Lower leg skin (tissue), 4 donors: Measurements from ENCODE around the gene CRIP1. TPM values are rescaled to one million over a fixed set of nuclear protein-coding genes. Genes with fewer than 3 reads are reported as not detected.

ENCODE experiments used
- DNase-seq, 2 donors: peaks; one replicate each; pipeline ENCODE4 v3.0.0-alpha.2; 2019; ENCODE audit warnings: low spot score in 2 of 2
- H3K4me3 ChIP-seq: fragments of 200-600 bp; sonication (generic); 2 replicates; pipeline ENCODE4 v1.5.1; 2017; ENCODE audit warnings: mild to moderate bottlenecking, low read depth; ENCODE audit not compliant: poor library complexity, severe bottlenecking
- CTCF ChIP-seq, 3 donors: fragments of 450-650 bp; IDR thresholded peaks; one replicate each; pipeline ENCODE4 v1.5.1; 2016; ENCODE audit warnings: antibody characterized with exemption in 3 of 3, mild to moderate bottlenecking in 3 of 3, moderate library complexity in 2 of 3
- POLR2A ChIP-seq, 2 donors: fragments of 450-650 bp; IDR thresholded peaks; one replicate each; pipeline ENCODE4 v1.6.1; 2016 to 2017; ENCODE audit warnings: antibody characterized with exemption in 2 of 2, mild to moderate bottlenecking in 1 of 2, moderate library complexity in 1 of 2
- WGBS, 2 donors: methylation state at CpG; one replicate each; pipeline ENCODE4 v1.1.5; 2018; 5-methylcytosine and 5-hydroxymethylcytosine counted together
- intact Hi-C: fragments of 100-400 bp; cut with DNase I; formaldehyde crosslinking; loops from one replicate; pipeline ENCODE4 v1.15.0; 2023; ENCODE audit warnings: low total_unique reads
- total RNA-seq, 4 donors: library from RNA; depleted of rRNA; stranded (reverse); fragments of >200 nt; gene quantifications; one replicate each; pipeline ENCODE4 v1.1.0, GENCODE V29; 2016

The CRIP1 gene
- total RNA-seq, result 100 to 1,000 TPM in 1 of 4 donors, 10 to 100 TPM in 3; 13.1 to 103 (median 63.2) TPM

- peak within 1 kb of the TSS; percentile 51 for H3K4me3 ChIP-seq
- WGBS, 2 donors, result 2 to 14% methylated on average over 19 to 40 of the region's 56 CpGs
- intact Hi-C loops, result no loop called here
- TF ChIP-seq POLR2A (IDR thresholded peaks at IDR 0.05) (no peak), CTCF (IDR thresholded peaks at IDR 0.05) (no peak)
- DNase-seq, result peak; percentile 28 to 90
These were observed at the start of gene CRIP1 for GRCh38 chr14:105486163-105486973. Gene CRIP1 (plus strand): TSS chr14:105486886. CDS start chr14:105487260, 374 bp downstream.

- WGBS, 2 donors, result 72 to 75% methylated on average over 20 to 23 of the region's 31 CpGs
- TF ChIP-seq POLR2A (IDR thresholded peaks at IDR 0.05), result no peak
- no peak for TF ChIP-seq CTCF (IDR thresholded peaks at IDR 0.05)
- intact Hi-C loops, result no loop called here
- H3K4me3 ChIP-seq, result no peak overlapping the region
- DNase-seq, result no peak
These were observed 49.6 kb upstream of the CRIP1 start for GRCh38 chr14:105436891-105437722.

- TF ChIP-seq POLR2A (IDR thresholded peaks at IDR 0.05) (no peak), CTCF (IDR thresholded peaks at IDR 0.05) (no peak)
- DNase-seq, result no peak
- no peak overlapping the region for H3K4me3 ChIP-seq
- intact Hi-C loops, result no loop called here
- 85 to 89% methylated on average over 6 to 15 of the region's 18 CpGs for WGBS, 2 donors
These were observed 48.8 kb upstream of the CRIP1 start for GRCh38 chr14:105437723-105438500.

- DNase-seq, result no peak
- 92 to 94% methylated on average over 11 of the region's 11 CpGs for WGBS, 2 donors
- intact Hi-C loops, result no loop called here
- H3K4me3 ChIP-seq, result no peak overlapping the region
- TF ChIP-seq POLR2A (IDR thresholded peaks at IDR 0.05), result no peak
These were observed 47.5 kb upstream of the CRIP1 start for GRCh38 chr14:105439179-105439578.

- no peak overlapping the region for H3K4me3 ChIP-seq
- DNase-seq, result no peak
- WGBS, 2 donors, result 89 to 94% methylated on average over 23 of the region's 33 CpGs
- no peak for TF ChIP-seq CTCF (IDR thresholded peaks at IDR 0.05)
- no peak for TF ChIP-seq POLR2A (IDR thresholded peaks at IDR 0.05)
- intact Hi-C loops, result no loop called here
These were observed 46.8 kb upstream of the CRIP1 start for GRCh38 chr14:105439710-105440553.
